C4-2B (cell line): Measurements from ENCODE around the gene MSL3B.
A peak's percentile ranks its signal among the peaks of the same experiment; 100 is the strongest.
"Not testable (repeated sequence)": the region's sequence is repeated elsewhere in the genome, so short reads cannot be mapped to it uniquely, and the experiment has no call there.

Experiments
- H3K27ac ChIP-seq: fragments of 450-650 bp; 2 replicates; pipeline ENCODE4 v1.5.1; 2017
- CTCF ChIP-seq: fragments of 450-650 bp; conservative IDR thresholded peaks from 2 replicates; pipeline ENCODE4 v1.5.1; 2017; ENCODE audit warnings: mild to moderate bottlenecking
- ZFX ChIP-seq: fragments of 450-650 bp; IDR thresholded peaks from 2 replicates; pipeline ENCODE4 v1.6.1; 2017

The MSL3B gene

GRCh38 chr2:233901367-233901766 is 33.2 kb upstream of the MSL3B start:
- TF ChIP-seq ZFX = no peak
- no peak for TF ChIP-seq CTCF
- H3K27ac ChIP-seq = no peak overlapping the region

- H3K27ac ChIP-seq = not testable (repeated sequence)
These were observed 28.1 kb upstream of the MSL3B start for GRCh38 chr2:233896253-233896652.

- H3K27ac ChIP-seq = no peak overlapping the region
These were observed 24.6 kb upstream of the MSL3B start for GRCh38 chr2:233892793-233893192.

GRCh38 chr2:233882353-233882752 is 14.2 kb upstream of the MSL3B start:
- H3K27ac ChIP-seq = no peak overlapping the region
- TF ChIP-seq ZFX = no peak
- no peak for TF ChIP-seq CTCF

More at GRCh38 chr2:233892793-233893192, 24.6 kb upstream of the MSL3B start:
- no peak for TF ChIP-seq CTCF
- no peak for TF ChIP-seq ZFX

- H3K27ac ChIP-seq = not testable (repeated sequence)
These were observed 3.9 kb upstream of the MSL3B start for GRCh38 chr2:233872125-233872524.

GRCh38 chr2:233871432-233871831 is 3.2 kb upstream of the MSL3B start:
- H3K27ac ChIP-seq = no peak overlapping the region
- TF ChIP-seq CTCF (no peak), ZFX (no peak)

- TF ChIP-seq CTCF (no peak), ZFX (no peak)
- H3K27ac ChIP-seq = no peak overlapping the region
These were observed 1.7 kb downstream of the MSL3B start for GRCh38 chr2:233866479-233866878.

- TF ChIP-seq ZFX = no peak
- TF ChIP-seq CTCF = peak; percentile 36; the same call in 1 of the 2 replicates
- H3K27ac ChIP-seq = no peak overlapping the region
These were observed 2.3 kb downstream of the MSL3B start for GRCh38 chr2:233865838-233866237.

GRCh38 chr2:233862261-233862768 is 5.9 kb downstream of the MSL3B start:
- TF ChIP-seq ZFX (no peak), CTCF (no peak)
- H3K27ac ChIP-seq = no peak overlapping the region
